ENCODE data around the gene ST8SIA3. TPM values are rescaled to one million over a fixed set of nuclear protein-coding genes. Genes with fewer than 3 reads are reported as not detected.

Gene ST8SIA3
- total RNA-seq, 2 donors from 2014 or later = 1.1 to 1.6 TPM

GRCh38 chr18:57364460-57364859 is 12.1 kb downstream of the ST8SIA3 start:
- no peaks in the 10 kb centered on the region for H3K9me3 ChIP-seq (ENCODE audit: control insufficient read depth, low read length)
- H3K4me1 Mint-ChIP-seq = no peaks in the 10 kb centered on the region
- no peaks in the 10 kb centered on the region for H3K9me3 Mint-ChIP-seq
- no peaks in the 10 kb centered on the region for H3K27me3 ChIP-seq (ENCODE audit: control insufficient read depth, insufficient read depth, low read length, poor library complexity, severe bottlenecking)
- DNase-seq = no peak
- no peak for TF ChIP-seq CTCF (conservative IDR thresholded peaks at IDR 0.05)
- no peaks in the 10 kb centered on the region for H3K36me3 ChIP-seq (ENCODE audit: control insufficient read depth, insufficient read depth, low read length)
- H3K4me1 ChIP-seq (ENCODE audit: control insufficient read depth, insufficient read depth, low read length) = no peaks in the 10 kb centered on the region
- 86% methylated on average over 2 of the region's 2 CpGs; no CpG with 5 or more reads in 1 of the 2 experiments for WGBS, 2 experiments (ENCODE audit: insufficient coverage in 1 of 2, insufficient read length in 1 of 2)
- H3K36me3 Mint-ChIP-seq (ENCODE audit: low read depth) = no peaks in the 10 kb centered on the region
- H3K9ac ChIP-seq (ENCODE audit: extremely low read depth, low read length, poor library complexity, severe bottlenecking) = no peak overlapping the region
- H3K27me3 Mint-ChIP-seq (ENCODE audit: insufficient read depth) = peaks cover 19% of the 10 kb centered on the region
- no peak overlapping the region for H3K27ac ChIP-seq (ENCODE audit: low read depth, low read length)
- no peak overlapping the region for H3K4me3 ChIP-seq (ENCODE audit: low read length)
- no peak overlapping the region for H3K4me3 Mint-ChIP-seq
- H3K27ac Mint-ChIP-seq = no peak overlapping the region

DNA sequence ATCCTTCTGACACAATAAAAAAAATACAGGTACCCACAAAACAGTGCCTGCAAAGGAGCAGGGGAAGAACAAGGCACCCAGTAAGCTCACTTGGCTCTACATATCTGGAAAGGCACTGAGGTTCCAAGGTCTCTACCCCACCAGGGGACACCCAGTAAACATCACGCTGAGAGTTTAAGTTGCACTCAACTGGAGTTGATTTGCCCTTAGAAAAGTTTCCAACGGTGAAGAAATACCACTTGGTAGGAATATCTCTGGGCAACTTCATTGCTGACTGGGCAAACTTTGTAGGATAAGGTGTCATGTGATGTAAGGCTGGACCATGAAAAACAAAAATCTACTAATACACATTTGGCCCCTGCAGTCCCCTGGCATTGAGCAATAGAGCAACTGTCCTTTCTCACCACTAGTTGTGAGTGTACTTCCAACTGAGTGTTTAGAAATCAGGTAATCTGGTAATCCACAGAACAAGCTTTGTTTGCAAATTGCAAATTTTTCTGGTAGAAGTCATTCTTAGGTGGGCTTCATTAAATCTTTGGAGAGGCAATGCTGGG is 14.2 kb downstream of the ST8SIA3 start:
- no peak overlapping the region for H3K27ac Mint-ChIP-seq
- H3K9me3 Mint-ChIP-seq = no peaks in the 10 kb centered on the region
- H3K27me3 ChIP-seq (ENCODE audit: control insufficient read depth, insufficient read depth, low read length, poor library complexity, severe bottlenecking) = no peaks in the 10 kb centered on the region
- no peaks in the 10 kb centered on the region for H3K36me3 ChIP-seq (ENCODE audit: control insufficient read depth, insufficient read depth, low read length)
- no peak overlapping the region for H3K4me3 ChIP-seq (ENCODE audit: low read length)
- TF ChIP-seq CTCF (conservative IDR thresholded peaks at IDR 0.05) = no peak
- no peak overlapping the region for H3K27ac ChIP-seq (ENCODE audit: low read depth, low read length)
- H3K9me3 ChIP-seq (ENCODE audit: control insufficient read depth, low read length) = no peaks in the 10 kb centered on the region
- no peaks in the 10 kb centered on the region for H3K4me1 ChIP-seq (ENCODE audit: control insufficient read depth, insufficient read depth, low read length)
- no peaks in the 10 kb centered on the region for H3K4me1 Mint-ChIP-seq
- H3K4me3 Mint-ChIP-seq = no peak overlapping the region
- no peak for DNase-seq
- no peak overlapping the region for H3K9ac ChIP-seq (ENCODE audit: extremely low read depth, low read length, poor library complexity, severe bottlenecking)
- WGBS, 2 experiments (ENCODE audit: insufficient coverage in 1 of 2, insufficient read length in 1 of 2) = 87 to 92% methylated on average over 2 of the region's 2 CpGs
- no peaks in the 10 kb centered on the region for H3K36me3 Mint-ChIP-seq (ENCODE audit: low read depth)
- peaks cover 9% of the 10 kb centered on the region for H3K27me3 Mint-ChIP-seq (ENCODE audit: insufficient read depth)

GRCh38 chr18:57372444-57372843 is 20.1 kb downstream of the ST8SIA3 start:
- Histone ChIP-seq H3K27me3 (ENCODE audit: control insufficient read depth, insufficient read depth, low read length, poor library complexity, severe bottlenecking) (no peaks in the 10 kb centered on the region), H3K36me3 (ENCODE audit: control insufficient read depth, insufficient read depth, low read length) (no peaks in the 10 kb centered on the region), H3K27ac (ENCODE audit: low read depth, low read length) (no peak overlapping the region), H3K9ac (ENCODE audit: extremely low read depth, low read length, poor library complexity, severe bottlenecking) (no peak overlapping the region), H3K4me1 (ENCODE audit: control insufficient read depth, insufficient read depth, low read length) (no peaks in the 10 kb centered on the region), H3K4me3 (ENCODE audit: low read length) (no peak overlapping the region), H3K9me3 (ENCODE audit: control insufficient read depth, low read length) (no peaks in the 10 kb centered on the region)
- H3K36me3 Mint-ChIP-seq (ENCODE audit: low read depth) = no peaks in the 10 kb centered on the region
- H3K4me3 Mint-ChIP-seq = no peak overlapping the region
- no peak overlapping the region for H3K27ac Mint-ChIP-seq
- TF ChIP-seq CTCF (conservative IDR thresholded peaks at IDR 0.05) = no peak
- no peaks in the 10 kb centered on the region for H3K9me3 Mint-ChIP-seq
- no peaks in the 10 kb centered on the region for H3K4me1 Mint-ChIP-seq
- 82 to 95% methylated on average over 3 to 9 of the region's 9 CpGs for WGBS, 2 experiments (ENCODE audit: insufficient coverage in 1 of 2, insufficient read length in 1 of 2)
- DNase-seq = no peak
- H3K27me3 Mint-ChIP-seq (ENCODE audit: insufficient read depth) = peaks cover 11% of the 10 kb centered on the region

Measured in endodermal cell (in vitro differentiated cells).